ENCODE data around the gene ZZZ3. TPM values are rescaled to one million over a fixed set of nuclear protein-coding genes. Genes with fewer than 3 reads are reported as not detected.

The ZZZ3 gene
- total and polyA plus RNA-seq, 2 of the 13 experiments (the other 11 are each of a cell fraction or from before 2014, with no cell fraction given), result 18.1 to 50.2 TPM

- TF ChIP-seq ZNF646 (CRISPR knock-in tag; IDR thresholded peaks at IDR 0.05) (no peak), ZNF703 (CRISPR knock-in tag; IDR thresholded peaks at IDR 0.05; ENCODE audit: borderline replicate concordance) (no peak), HOMEZ (CRISPR knock-in tag; IDR thresholded peaks at IDR 0.05; ENCODE audit: low read depth) (peak; percentile 66; the same call in 1 of the 2 replicates), HOXD1 (CRISPR knock-in tag; IDR thresholded peaks at IDR 0.05) (no peak), CREM (IDR thresholded peaks at IDR 0.05) (no peak), CREM (CRISPR knock-in tag; IDR thresholded peaks at IDR 0.05) (no peak), SALL1 (CRISPR knock-in tag; IDR thresholded peaks at IDR 0.05) (peak; percentile 20; the same call in 1 of the 2 replicates), ZNF468 (CRISPR knock-in tag; IDR thresholded peaks at IDR 0.05) (no peak), KLF9 (CRISPR knock-in tag; IDR thresholded peaks at IDR 0.05; ENCODE audit: low read depth) (no peak), SKI (IDR thresholded peaks at IDR 0.05; ENCODE audit: partially characterized antibody) (peak; percentile 77), ZNF781 (CRISPR knock-in tag; IDR thresholded peaks at IDR 0.05; ENCODE audit: borderline replicate concordance, not compliant biosample characterization) (no peak), ZNF432 (CRISPR knock-in tag; IDR thresholded peaks at IDR 0.05; ENCODE audit: borderline replicate concordance) (no peak), ZNF451 (CRISPR knock-in tag; IDR thresholded peaks at IDR 0.05) (no peak), ZNF891 (CRISPR knock-in tag; IDR thresholded peaks at IDR 0.05) (no peak), ZBTB21 (CRISPR knock-in tag; IDR thresholded peaks at IDR 0.05) (0 out of 2 replicates have a peak, but pooled peaks have one; percentile 51), ZNF678 (CRISPR knock-in tag; IDR thresholded peaks at IDR 0.05) (no peak), SNAPC2 (CRISPR knock-in tag; IDR thresholded peaks at IDR 0.05) (no peak), ZNF234 (CRISPR knock-in tag; conservative IDR thresholded peaks at IDR 0.05) (no peak), POGK (CRISPR knock-in tag; conservative IDR thresholded peaks at IDR 0.05) (no peak), ZNF644 (CRISPR knock-in tag; IDR thresholded peaks at IDR 0.05; ENCODE audit: low read depth) (peak; percentile 22; the same call in 1 of the 2 replicates), ZNF691 (CRISPR knock-in tag; IDR thresholded peaks at IDR 0.05; ENCODE audit: borderline replicate concordance, low read depth) (no peak)
Observed at GRCh38 chr1:77655431-77655974, 27.0 kb downstream of the ZZZ3 start (continued).

Measured in HepG2 (cell line).